Chondrocyte (in vitro differentiated cells): ENCODE results near the gene AIRE. TPM values are rescaled to one million over a fixed set of nuclear protein-coding genes. Genes with fewer than 3 reads are reported as not detected.

Source experiments
- DNase-seq: peaks from one replicate; pipeline ENCODE4 v3.0.0; 2021; ENCODE audit warnings: mixed read lengths, low spot score
- H3K27ac Mint-ChIP-seq: one replicate; pipeline ENCODE4 v1.8.0; 2021; ENCODE audit warnings: mild to moderate bottlenecking, moderate library complexity, mixed read lengths; ENCODE audit not compliant: unreplicated experiment
- H3K27me3 Mint-ChIP-seq: 2 replicates; pipeline ENCODE4 v1.8.0; 2021; ENCODE audit warnings: low read depth, mixed read lengths
- H3K36me3 Mint-ChIP-seq: 2 replicates; pipeline ENCODE4 v1.8.0; 2021; ENCODE audit warnings: low read depth, mixed read lengths
- H3K4me1 Mint-ChIP-seq: 2 replicates; pipeline ENCODE4 v1.8.0; 2021; ENCODE audit warnings: low read depth, mild to moderate bottlenecking, mixed read lengths
- H3K4me3 Mint-ChIP-seq: one replicate; pipeline ENCODE4 v1.8.0; 2021; ENCODE audit warnings: mild to moderate bottlenecking, moderate library complexity, mixed read lengths; ENCODE audit not compliant: unreplicated experiment
- H3K9me3 Mint-ChIP-seq: 2 replicates; pipeline ENCODE4 v1.8.0; 2021; ENCODE audit warnings: low read depth, mixed read lengths
- CTCF ChIP-seq: fragments of 200-600 bp; sonication (generic); IDR thresholded peaks from 2 replicates; pipeline ENCODE4 v1.5.0; 2021; ENCODE audit warnings: antibody characterized with exemption, mild to moderate bottlenecking, moderate library complexity
- total RNA-seq: library from RNA; stranded (reverse); gene quantifications from 3 replicates; pipeline ENCODE4 v1.2.1, GENCODE V29; 2021

AIRE gene
- total RNA-seq, 1 donor from 2014 or later: not detected

GRCh38 chr21:44326272-44326647 lies 40.6 kb downstream of the AIRE start:
- no peak overlapping the region for H3K4me3 Mint-ChIP-seq
- H3K27me3 Mint-ChIP-seq: no peaks in the 10 kb centered on the region
- H3K4me1 Mint-ChIP-seq: no peaks in the 10 kb centered on the region
- H3K36me3 Mint-ChIP-seq: peaks cover 6% of the 10 kb centered on the region
- no peak for TF ChIP-seq CTCF
- no peaks in the 10 kb centered on the region for H3K9me3 Mint-ChIP-seq
- no peak for DNase-seq
- H3K27ac Mint-ChIP-seq: no peak overlapping the region

DNA sequence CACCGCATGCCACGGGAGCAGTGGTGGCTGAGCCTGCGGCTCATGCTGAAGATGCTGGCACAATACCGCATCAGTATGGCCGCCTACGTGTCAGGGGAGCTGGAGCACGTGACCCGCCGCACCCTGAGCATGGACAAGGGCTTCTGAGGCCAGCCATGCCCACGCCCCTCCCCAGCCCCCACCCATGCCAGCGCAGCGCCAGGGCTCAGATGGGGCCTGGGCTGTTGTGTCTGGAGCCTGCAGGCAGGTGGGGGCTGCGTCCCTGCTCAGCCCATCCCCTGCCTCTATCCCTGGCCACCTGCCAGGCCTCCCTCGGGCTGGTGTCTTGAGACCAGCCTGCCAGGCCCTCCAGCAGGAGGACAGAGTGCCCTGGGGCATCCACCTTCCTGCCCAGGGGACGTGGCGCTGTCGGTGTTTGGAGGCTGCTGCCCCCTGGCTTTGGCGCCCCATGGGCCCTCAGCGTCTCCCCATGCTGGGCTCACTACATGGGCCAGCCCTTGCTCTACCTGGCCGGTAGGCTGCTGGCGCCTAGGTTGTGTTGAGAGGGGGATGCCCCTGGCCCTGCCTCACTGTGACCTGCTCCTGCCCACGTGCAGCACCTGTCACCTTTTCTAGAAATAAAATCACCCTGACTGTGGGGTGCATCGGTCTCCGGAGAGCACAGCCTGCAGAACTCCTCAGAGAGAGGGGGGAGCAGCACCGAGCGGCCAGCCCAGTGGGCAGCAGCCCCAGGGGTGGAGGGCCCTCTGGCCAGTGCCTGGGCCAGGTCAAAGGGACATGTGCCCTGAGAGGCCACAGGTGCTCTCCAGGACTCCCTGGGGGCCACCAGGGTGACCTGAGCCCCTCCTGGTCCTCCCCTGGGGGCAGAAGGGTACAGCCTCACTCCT lies 41.3 kb downstream of the AIRE start:
- Mint-ChIP-seq H3K27me3 (no peaks in the 10 kb centered on the region), H3K27ac (no peak overlapping the region), H3K36me3 (peaks cover 4% of the 10 kb centered on the region), H3K4me1 (peaks cover 3% of the 10 kb centered on the region), H3K9me3 (no peaks in the 10 kb centered on the region), H3K4me3 (no peak overlapping the region)
- peak; percentile 13 for TF ChIP-seq CTCF
- DNase-seq: no peak

DNA sequence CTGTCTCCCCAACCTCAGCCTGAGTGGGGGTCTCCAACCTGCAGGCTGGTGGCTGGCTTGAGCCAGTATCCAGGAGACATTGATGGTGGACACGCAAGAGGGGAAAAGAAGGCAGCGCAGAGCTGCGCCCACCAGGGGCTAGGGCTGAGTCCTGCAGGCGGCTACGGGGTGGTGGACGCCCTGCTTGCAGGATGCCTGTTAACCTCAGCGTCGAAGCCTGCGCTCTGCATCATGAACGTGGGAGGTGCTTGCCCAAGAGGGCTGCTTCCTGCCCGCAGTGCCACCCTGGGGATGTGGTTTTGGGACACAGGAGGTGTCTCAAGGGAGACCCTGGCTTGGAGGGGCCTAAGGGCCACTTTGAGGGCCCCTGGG lies 41.9 kb downstream of the AIRE start:
- no peak for DNase-seq
- Mint-ChIP-seq H3K9me3 (no peaks in the 10 kb centered on the region), H3K4me1 (peaks cover 5% of the 10 kb centered on the region), H3K27ac (no peak overlapping the region), H3K36me3 (peaks cover 4% of the 10 kb centered on the region), H3K27me3 (no peaks in the 10 kb centered on the region), H3K4me3 (no peak overlapping the region)
- no peak for TF ChIP-seq CTCF

DNA sequence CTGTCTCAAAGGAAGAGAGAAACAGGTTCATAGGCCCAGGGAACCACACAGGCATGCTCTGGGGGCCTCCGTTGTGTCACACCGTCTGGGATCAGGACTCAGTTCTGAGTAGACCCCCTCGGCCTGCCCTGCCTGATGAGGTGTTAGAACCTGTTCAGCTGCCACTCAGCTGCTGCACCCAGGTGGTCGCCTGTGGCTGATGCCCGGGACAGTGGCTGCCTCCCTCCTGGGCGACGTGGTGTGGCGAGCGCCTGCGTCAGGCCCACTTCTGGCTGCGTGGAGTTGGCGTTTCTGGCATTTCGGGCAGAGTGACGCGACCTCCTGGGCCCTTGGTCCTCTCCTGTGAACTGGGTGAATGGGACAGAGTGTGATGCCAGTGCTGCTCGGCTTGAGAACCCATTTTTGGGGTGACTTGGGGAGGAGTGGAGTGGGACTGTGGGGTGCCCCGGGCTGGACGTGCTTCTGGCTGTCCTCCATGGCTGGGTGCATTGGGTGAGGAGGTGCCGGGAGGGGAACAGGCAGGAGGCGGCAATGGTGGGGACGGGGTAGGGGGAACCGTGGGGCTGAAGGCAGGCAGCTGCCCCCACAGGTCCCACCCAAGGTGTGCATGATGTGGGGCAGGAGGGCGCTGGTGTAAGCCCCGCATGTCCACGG lies 42.7 kb downstream of the AIRE start:
- peaks cover 5% of the 10 kb centered on the region for H3K4me1 Mint-ChIP-seq
- no peak overlapping the region for H3K27ac Mint-ChIP-seq
- H3K36me3 Mint-ChIP-seq: no peaks in the 10 kb centered on the region

More for the DNA sequence above, 42.7 kb downstream of the AIRE start:
- no peak for DNase-seq
- TF ChIP-seq CTCF: no peak
- no peaks in the 10 kb centered on the region for H3K9me3 Mint-ChIP-seq
- H3K4me3 Mint-ChIP-seq: no peak overlapping the region
- H3K27me3 Mint-ChIP-seq: no peaks in the 10 kb centered on the region
